SK-N-SH (cell line): ENCODE data around the gene SPAG6. TPM values are rescaled to one million over a fixed set of nuclear protein-coding genes. Genes with fewer than 3 reads are reported as not detected.
A peak's percentile ranks its signal among the peaks of the same experiment; 100 is the strongest.

Experiments used
- CTCF ChIA-PET: fragments of 300-600, 350-600 bp; formaldehyde crosslinking; extraction: SDS; loops from one replicate; lab custom pipeline; 2021; lab: Yijun Ruan, JAX
- POLR2A ChIA-PET: fragments of 350-600 bp; sonication (Branson Sonifier 250); formaldehyde crosslinking; extraction: SDS; loops from one replicate; lab custom pipeline; 2020; ENCODE audit warnings: antibody characterized with exemption, inconsistent platforms; lab: Yijun Ruan, JAX
- DNase-seq: peaks from one replicate; pipeline ENCODE4 v3.0.0; 2012
- H2AFZ ChIP-seq: fragments of 200-600 bp; sonication (generic); 2 replicates; pipeline ENCODE4 v1.8.1; 2016; ENCODE audit warnings: antibody characterized with exemption, mild to moderate bottlenecking, low read depth
- H3F3A ChIP-seq: fragments of 200-600 bp; sonication (generic); replicated peaks from 2 replicates; pipeline ENCODE3; 2016; ENCODE audit warnings: antibody characterized with exemption, mild to moderate bottlenecking; ENCODE audit not compliant: insufficient read depth
- H3K27ac ChIP-seq, 2 experiments: fragments of 200-500 bp in 1 of 2; fragments of 200-600 bp in 1 of 2; sonication (Bioruptor generic) in 1 of 2; sonication (generic), shearing (Covaris generic) in 1 of 2; 2 replicates each; pipeline versions ENCODE4 v1.5.1 to v1.6.1; 2014 to 2016; ENCODE audit warnings: low read depth in 2 of 2, inconsistent platforms in 1 of 2, low read length in 1 of 2, mild to moderate bottlenecking in 1 of 2, mixed read lengths in 1 of 2
- H3K27me3 ChIP-seq: fragments of 200-600 bp; sonication (generic), shearing (Covaris generic); 2 replicates; pipeline ENCODE4 v1.6.1; 2016; ENCODE audit warnings: mixed run types; ENCODE audit not compliant: insufficient read depth
- H3K36me3 ChIP-seq, 2 experiments: fragments of 200-500 bp in 1 of 2; fragments of 200-600 bp in 1 of 2; sonication (Bioruptor generic) in 1 of 2; sonication (generic) in 1 of 2; replicated peaks in 1 of 2; 2 replicates each; pipeline versions ENCODE3 to v1.5.1; 2014 to 2016; ENCODE audit warnings: low read length in 1 of 2, mild to moderate bottlenecking in 1 of 2; ENCODE audit not compliant: insufficient read depth in 2 of 2, control insufficient read depth in 1 of 2
- H3K4me1 ChIP-seq, 2 experiments: fragments of 200-500 bp in 1 of 2; fragments of 200-600 bp in 1 of 2; sonication (Bioruptor generic) in 1 of 2; sonication (generic), shearing (Covaris generic) in 1 of 2; 2 replicates each; pipeline versions ENCODE4 v1.5.1 to v1.6.1; 2014 to 2016; ENCODE audit warnings: low read depth in 1 of 2, low read length in 1 of 2, mixed run types in 1 of 2; ENCODE audit not compliant: insufficient read depth in 2 of 2, control insufficient read depth in 1 of 2
- H3K4me2 ChIP-seq: fragments of 200-600 bp; sonication (generic), shearing (Covaris generic); 2 replicates; pipeline ENCODE4 v1.6.1; 2017; ENCODE audit warnings: mixed run types
- H3K4me3 ChIP-seq, 2 experiments: fragments of 200-500 bp in 1 of 2; fragments of 200-600 bp in 1 of 2; sonication (Bioruptor generic) in 1 of 2; sonication (generic), shearing (Covaris generic) in 1 of 2; 2 replicates each; pipeline versions ENCODE4 v1.5.1 to v1.8.1; 2014 to 2016; ENCODE audit warnings: low read depth in 2 of 2, inconsistent platforms in 1 of 2, low read length in 1 of 2, mild to moderate bottlenecking in 1 of 2, mixed read lengths in 1 of 2, moderate library complexity in 1 of 2
- H3K79me2 ChIP-seq: fragments of 200-600 bp; sonication (generic); 2 replicates; pipeline ENCODE4 v1.8.1; 2017; ENCODE audit warnings: mild to moderate bottlenecking; ENCODE audit not compliant: insufficient read depth
- H3K9ac ChIP-seq: fragments of 200-600 bp; sonication (generic); 2 replicates; pipeline ENCODE4 v1.6.1; 2017; ENCODE audit warnings: mixed run types
- H3K9me2 ChIP-seq: fragments of 200-600 bp; sonication (generic); 2 replicates; pipeline ENCODE4 v1.6.1; 2017; ENCODE audit warnings: mixed run types
- H3K9me3 ChIP-seq: fragments of 200-600 bp; sonication (generic); 2 replicates; pipeline ENCODE4 v1.6.1; 2017; ENCODE audit warnings: mixed run types, mild to moderate bottlenecking, moderate library complexity
- H4K20me1 ChIP-seq: fragments of 200-600 bp; sonication (generic); 2 replicates; pipeline ENCODE4 v1.6.1; 2017; ENCODE audit warnings: mild to moderate bottlenecking, mixed run types; ENCODE audit not compliant: insufficient read depth
- EZH2phosphoT487 ChIP-seq: fragments of 200-600 bp; sonication (generic); IDR thresholded peaks from 2 replicates; pipeline ENCODE4 v1.6.1; 2017; ENCODE audit warnings: low read depth, mixed run types, mild to moderate bottlenecking, antibody characterized with exemption, moderate library complexity, borderline replicate concordance
- FOSL2 ChIP-seq: IDR thresholded peaks from 2 replicates; pipeline ENCODE4 v1.4.0; 2012; ENCODE audit warnings: low read depth, mild to moderate bottlenecking, moderate library complexity, borderline replicate concordance
- FOXM1 ChIP-seq: IDR thresholded peaks from 2 replicates; pipeline ENCODE4 v1.4.0; 2012; ENCODE audit warnings: low read depth, mild to moderate bottlenecking
- JUND ChIP-seq: IDR thresholded peaks from 2 replicates; pipeline ENCODE4 v1.4.0; 2012
- MEF2A ChIP-seq: IDR thresholded peaks from 2 replicates; pipeline ENCODE4 v1.4.0; 2012; ENCODE audit warnings: low read depth, borderline replicate concordance
- MXI1 ChIP-seq: IDR thresholded peaks from 2 replicates; pipeline ENCODE4 v1.6.1; 2012; ENCODE audit warnings: mild to moderate bottlenecking, low read depth, low read length, improper control_type of control experiment
- NFIC ChIP-seq: IDR thresholded peaks from 2 replicates; pipeline ENCODE4 v1.4.0; 2012; ENCODE audit warnings: borderline replicate concordance
- RAD21 ChIP-seq: IDR thresholded peaks from 2 replicates; pipeline ENCODE4 v1.6.1; 2012; ENCODE audit warnings: mild to moderate bottlenecking, low read length
- RXRA ChIP-seq: IDR thresholded peaks from 2 replicates; pipeline ENCODE4 v1.4.0; 2012; ENCODE audit warnings: low read depth, mild to moderate bottlenecking, borderline replicate concordance
- SMC3 ChIP-seq: IDR thresholded peaks from 2 replicates; pipeline ENCODE4 v1.6.1; 2012; ENCODE audit warnings: low read depth, low read length, improper control_type of control experiment
- YY1 ChIP-seq: IDR thresholded peaks from 2 replicates; pipeline ENCODE4 v1.4.0; 2012; ENCODE audit warnings: low read depth, mild to moderate bottlenecking
- WGBS: methylation state at CpG from one replicate; pipeline ENCODE4 v1.1.6; 2017; ENCODE audit warnings: low lambda C conversion rate; 5-methylcytosine and 5-hydroxymethylcytosine counted together
- polyA plus RNA-seq, 3 experiments: library from polyadenylated mRNA; depleted of rRNA; stranded (reverse); fragments of >200 nt; gene quantifications; 2 replicates each; pipeline ENCODE4 v1.2.3, GENCODE V29; 2012
- TF ChIP-seq, protein P1 (sequence below): fragments of 150-350 bp; IDR thresholded peaks from 2 replicates; pipeline ENCODE4 v1.6.1; 2016; ENCODE audit warnings: mild to moderate bottlenecking, low read depth, low read length
- TF ChIP-seq, protein P2 (sequence below): IDR thresholded peaks from 2 replicates; pipeline ENCODE4 v1.4.0; 2012; ENCODE audit warnings: low read depth, borderline replicate concordance

Gene SPAG6
- polyA plus RNA-seq, 1 of the 3 experiments (the other 2 are of a cell fraction): 0.77 TPM

DNA sequence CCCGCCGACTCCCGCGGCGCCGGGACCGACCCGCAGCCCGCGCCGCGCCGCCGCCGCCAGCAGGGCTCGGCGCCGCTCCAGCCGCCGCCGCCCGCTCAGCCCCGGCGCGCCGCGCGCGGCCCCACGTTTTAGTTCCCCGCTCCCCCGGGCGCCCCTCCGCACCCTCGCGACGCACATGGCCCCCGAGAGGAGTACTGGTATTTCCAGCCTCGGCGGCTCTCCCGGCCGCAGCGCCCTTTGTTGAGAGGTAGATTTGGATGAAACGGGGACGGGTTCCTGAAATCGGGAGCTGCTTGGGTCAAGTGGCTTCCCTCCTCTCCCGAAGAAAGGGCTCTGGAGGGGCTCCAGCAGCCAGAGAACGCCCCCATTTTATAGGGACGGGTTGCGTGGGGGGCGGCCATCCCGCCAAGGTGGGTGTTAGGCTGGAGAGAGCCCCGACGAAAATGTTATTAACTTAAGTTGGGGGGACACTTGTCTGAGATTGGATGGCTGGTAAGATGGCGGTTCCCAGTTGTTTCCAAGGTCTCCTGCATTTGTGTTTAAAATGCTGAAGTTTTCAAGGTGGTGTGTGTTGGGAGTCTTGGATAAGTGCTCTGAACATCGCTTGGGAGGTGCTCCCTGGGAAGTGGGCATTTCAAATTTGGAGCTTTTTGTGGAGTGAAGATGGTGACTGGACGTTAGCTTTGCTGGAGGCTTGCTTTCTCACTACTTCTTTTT is 23.2 kb upstream of the SPAG6 start:
- Histone ChIP-seq H4K20me1 (peaks cover 23% of the 10 kb centered on the region), H3K9ac (peak overlapping the region; percentile 61; the same call in 1 of the 2 replicates), H3F3A (peaks cover 14% of the 10 kb centered on the region), H3K79me2 (peaks cover 47% of the 10 kb centered on the region), H3K36me3 (peaks cover 8 to 13% of the 10 kb centered on the region in 2 experiments), H3K4me3 (peak overlapping the region; percentile 76 to 84), H3K4me2 (peak overlapping the region; percentile 81), H3K27ac (no peak overlapping the region), H3K9me3 (no peaks in the 10 kb centered on the region), H3K9me2 (no peaks in the 10 kb centered on the region), H2AFZ (no peak overlapping the region), H3K4me1 (peaks cover 8 to 17% of the 10 kb centered on the region in 2 experiments; a peak in 3 of 4 replicates), H3K27me3 (peaks cover 11% of the 10 kb centered on the region)
- ChIA-PET POLR2A (interaction anchor here (0.6 kb wide), 1 partner anchor 23 kb away, joined by 3 read pairs; the partner anchor contains the start of gene SPAG6), CTCF (interaction anchor here (1.1 to 1.4 kb wide), 3 partner anchors 18 to 666 kb away, joined by 3 to 4 read pairs (median 3); no protein-coding TSS in a partner anchor)
- DNase-seq: no peak
- 5% methylated on average over 14 of the region's 57 CpGs for WGBS
- TF ChIP-seq RXRA (no peak), EZH2phosphoT487 (peak; percentile 100), NFIC (no peak), JUND (no peak), SMC3 (no peak), YY1 (peak; percentile 71), RAD21 (no peak), FOSL2 (no peak), FOXM1 (no peak)
- TF ChIP-seq, protein P1, sequence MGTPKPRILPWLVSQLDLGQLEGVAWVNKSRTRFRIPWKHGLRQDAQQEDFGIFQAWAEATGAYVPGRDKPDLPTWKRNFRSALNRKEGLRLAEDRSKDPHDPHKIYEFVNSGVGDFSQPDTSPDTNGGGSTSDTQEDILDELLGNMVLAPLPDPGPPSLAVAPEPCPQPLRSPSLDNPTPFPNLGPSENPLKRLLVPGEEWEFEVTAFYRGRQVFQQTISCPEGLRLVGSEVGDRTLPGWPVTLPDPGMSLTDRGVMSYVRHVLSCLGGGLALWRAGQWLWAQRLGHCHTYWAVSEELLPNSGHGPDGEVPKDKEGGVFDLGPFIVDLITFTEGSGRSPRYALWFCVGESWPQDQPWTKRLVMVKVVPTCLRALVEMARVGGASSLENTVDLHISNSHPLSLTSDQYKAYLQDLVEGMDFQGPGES: no peak
- TF ChIP-seq, protein P2, sequence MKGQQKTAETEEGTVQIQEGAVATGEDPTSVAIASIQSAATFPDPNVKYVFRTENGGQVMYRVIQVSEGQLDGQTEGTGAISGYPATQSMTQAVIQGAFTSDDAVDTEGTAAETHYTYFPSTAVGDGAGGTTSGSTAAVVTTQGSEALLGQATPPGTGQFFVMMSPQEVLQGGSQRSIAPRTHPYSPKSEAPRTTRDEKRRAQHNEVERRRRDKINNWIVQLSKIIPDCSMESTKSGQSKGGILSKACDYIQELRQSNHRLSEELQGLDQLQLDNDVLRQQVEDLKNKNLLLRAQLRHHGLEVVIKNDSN: no peak

DNA sequence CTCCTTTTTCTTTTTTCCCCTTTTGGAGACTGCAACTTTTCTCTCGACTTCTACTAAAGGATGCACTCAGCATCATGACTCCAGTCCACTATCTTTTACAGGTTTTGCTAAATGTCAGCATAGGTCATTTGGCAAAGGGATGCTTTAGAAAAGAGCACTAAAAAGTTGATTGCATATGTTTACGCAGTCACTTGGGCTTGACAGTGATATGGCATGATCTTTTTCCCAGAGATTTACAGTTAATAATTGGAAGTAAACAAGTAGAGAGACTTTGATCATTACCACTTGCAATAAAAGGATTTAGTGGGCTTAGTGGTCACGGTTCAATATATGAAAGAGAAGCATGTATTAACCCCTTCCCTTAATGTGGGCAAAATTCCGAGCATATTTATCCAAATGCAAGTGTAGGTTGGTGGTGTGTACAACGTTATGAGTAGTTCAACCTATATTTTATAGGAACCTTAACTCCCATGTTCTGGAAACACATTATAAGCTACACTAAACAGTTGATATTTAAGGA is 22.6 kb upstream of the SPAG6 start:
- Histone ChIP-seq H4K20me1 (peaks cover 23% of the 10 kb centered on the region), H3K9me2 (no peaks in the 10 kb centered on the region), H3K79me2 (peaks cover 41% of the 10 kb centered on the region), H3K27ac (no peak overlapping the region), H3K9ac (no peak overlapping the region; the same call in 1 of the 2 replicates), H3K4me1 (peaks cover 2 to 17% of the 10 kb centered on the region in 2 experiments; a peak in 3 of 4 replicates)
- TF ChIP-seq MEF2A: no peak
- 0 out of 2 replicates have a peak, but pooled peaks have one; percentile 3 for TF ChIP-seq MXI1
- TF ChIP-seq, all 33 proteins: peak for 1
- Histone ChIP-seq H2AFZ (no peak overlapping the region), H3K9me3 (no peaks in the 10 kb centered on the region), H3K4me3 (peak overlapping the region; percentile 76 to 84), H3F3A (peaks cover 16% of the 10 kb centered on the region), H3K36me3 (peaks cover 12 to 19% of the 10 kb centered on the region in 2 experiments), H3K4me2 (peak overlapping the region; percentile 81), H3K27me3 (peaks cover 11% of the 10 kb centered on the region)
- 77% methylated on average over 5 of the region's 5 CpGs for WGBS
- DNase-seq: no peak
- ChIA-PET CTCF (interaction anchor here (1.1 to 1.4 kb wide), 2 partner anchors 18 to 665 kb away, joined by 3 to 4 read pairs; no protein-coding TSS in a partner anchor), POLR2A (interaction anchor here (0.6 kb wide), 1 partner anchor 23 kb away, joined by 3 read pairs; the partner anchor contains the start of gene SPAG6)
